Common myeloid progenitor, CD34-positive (primary cell): Measurements from ENCODE around the gene SLC17A7.

ENCODE experiments used
- CTCF ChIA-PET: fragments of 350-600 bp; sonication (Branson Sonifier 250); formaldehyde crosslinking; loops from one replicate; lab custom pipeline; 2021; ENCODE audit warnings: antibody characterized with exemption; lab: Charles Lee
- POLR2A ChIA-PET: fragments of 350-600 bp; sonication (Branson Sonifier 250); formaldehyde crosslinking; loops from one replicate; lab custom pipeline; 2021; ENCODE audit warnings: antibody characterized with exemption; lab: Charles Lee
- DNase-seq, 3 donors: peaks; one replicate each; pipeline versions ENCODE4 v3.0.0 to v3.0.0-alpha.2; 2013
- H3K27ac ChIP-seq, 2 experiments: 1 replicate in 1 of 2; 2 replicates in 1 of 2; pipeline ENCODE4 v1.7.0; 2013; ENCODE audit warnings: inconsistent platforms in 2 of 2, low read length in 2 of 2, mild to moderate bottlenecking in 2 of 2, low read depth in 1 of 2, moderate library complexity in 1 of 2; ENCODE audit not compliant: severe bottlenecking in 2 of 2, insufficient read depth in 1 of 2, poor library complexity in 1 of 2
- H3K27me3 ChIP-seq, 5 experiments: replicated peaks in 2 of 5; 1 replicate in 3 of 5; 2 replicates in 2 of 5; pipeline versions ENCODE4 v1.6.1 to v1.7.0; 2013; ENCODE audit warnings: low read length in 4 of 5, mild to moderate bottlenecking in 2 of 5, moderate library complexity in 2 of 5, inconsistent platforms in 1 of 5; ENCODE audit not compliant: insufficient read depth in 5 of 5, control insufficient read depth in 4 of 5
- H3K36me3 ChIP-seq, 4 experiments: 1 replicate in 2 of 4; 2 replicates in 2 of 4; pipeline versions ENCODE4 v1.6.1 to v1.7.0; 2013; ENCODE audit warnings: low read length in 3 of 4, control low read depth in 1 of 4, mild to moderate bottlenecking in 1 of 4; ENCODE audit not compliant: control insufficient read depth in 4 of 4, insufficient read depth in 4 of 4
- H3K4me1 ChIP-seq, 4 experiments: 1 replicate in 3 of 4; 2 replicates in 1 of 4; pipeline versions ENCODE4 v1.6.1 to v1.7.1; 2013; ENCODE audit warnings: low read length in 3 of 4, mild to moderate bottlenecking in 3 of 4, control low read depth in 1 of 4, inconsistent platforms in 1 of 4, moderate library complexity in 1 of 4; ENCODE audit not compliant: control insufficient read depth in 4 of 4, insufficient read depth in 4 of 4; ENCODE audit errors: control extremely low read depth in 1 of 4
- H3K4me3 ChIP-seq, 7 experiments: 1 replicate in 4 of 7; 2 replicates in 3 of 7; pipeline versions ENCODE4 v1.5.1 to v1.7.0; 2013; ENCODE audit warnings: mild to moderate bottlenecking in 7 of 7, low read length in 6 of 7, moderate library complexity in 6 of 7, inconsistent platforms in 2 of 7, low read depth in 2 of 7, control low read depth in 1 of 7; ENCODE audit not compliant: insufficient read depth in 4 of 7, control insufficient read depth in 1 of 7; ENCODE audit errors: extremely low read depth in 1 of 7
- H3K9me3 ChIP-seq, 5 experiments: 1 replicate in 4 of 5; 2 replicates in 1 of 5; pipeline versions ENCODE4 v1.6.1 to v1.7.1; 2013; ENCODE audit warnings: low read length in 4 of 5, mild to moderate bottlenecking in 2 of 5, inconsistent platforms in 1 of 5, low read depth in 1 of 5, moderate library complexity in 1 of 5; ENCODE audit not compliant: control insufficient read depth in 4 of 5, insufficient read depth in 2 of 5; ENCODE audit errors: control extremely low read depth in 1 of 5
- WGBS: methylation state at CpG from one replicate; pipeline ENCODE4 v1.1.5; 2013; ENCODE audit not compliant: insufficient coverage; 5-methylcytosine and 5-hydroxymethylcytosine counted together

The SLC17A7 gene

GRCh38 chr19:49383599-49383998 lies 57.7 kb downstream of the SLC17A7 start:
- CTCF ChIA-PET = no interaction called here
- no CpG with 5 or more reads among the region's 1 CpG for WGBS
- Histone ChIP-seq H3K4me1 (no peaks in the 10 kb centered on the region), H3K9me3 (peaks cover 0 to 10% (median 0%) of the 10 kb centered on the region in 5 experiments), H3K36me3 (no peaks in the 10 kb centered on the region), H3K27ac (no peak overlapping the region), H3K27me3 (no peaks in the 10 kb centered on the region), H3K4me3 (no peak overlapping the region)
- POLR2A ChIA-PET = no interaction called here
- DNase-seq = no peak

DNA sequence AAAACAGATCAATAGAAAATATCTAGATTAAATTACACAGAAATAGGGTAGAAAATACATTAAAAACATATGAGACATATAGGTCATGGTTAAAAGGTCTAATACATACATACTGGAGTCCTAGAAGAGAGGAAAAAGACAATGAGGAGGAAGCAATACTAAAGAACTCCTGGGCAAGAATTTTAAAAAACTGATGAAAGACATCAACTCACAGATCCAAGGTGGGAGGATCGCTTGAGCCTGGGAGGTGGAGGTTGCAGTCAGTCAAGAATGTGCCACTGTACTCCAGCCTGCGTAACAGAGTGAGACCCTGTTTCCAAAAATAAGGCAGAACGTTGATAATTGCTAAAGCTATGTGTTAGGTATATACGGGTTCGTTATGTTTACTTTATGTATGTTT lies 58.7 kb downstream of the SLC17A7 start:
- CTCF ChIA-PET = interaction anchor here (1.0 kb wide), 1 partner anchor 60 kb away, joined by 3 read pairs; no protein-coding TSS in a partner anchor
- WGBS = 91% methylated on average over 2 of the region's 5 CpGs

GRCh38 chr19:49380391-49380790 lies 60.9 kb downstream of the SLC17A7 start:
- POLR2A ChIA-PET = no interaction called here
- 83% methylated on average over 1 of the region's 3 CpGs for WGBS
- CTCF ChIA-PET = interaction anchor here (0.7 to 1.6 kb wide), 3 partner anchors 10 to 64 kb away, joined by 3 to 5 read pairs (median 5); no protein-coding TSS in a partner anchor
- Histone ChIP-seq H3K4me1 (no peaks in the 10 kb centered on the region), H3K27ac (no peak overlapping the region), H3K4me3 (no peak overlapping the region), H3K36me3 (no peaks in the 10 kb centered on the region), H3K9me3 (peaks cover 0 to 10% (median 0%) of the 10 kb centered on the region in 5 experiments), H3K27me3 (peaks cover 0 to 4% (median 0%) of the 10 kb centered on the region in 5 experiments)
- no peak for DNase-seq

More for the DNA sequence above, 58.7 kb downstream of the SLC17A7 start:
- Histone ChIP-seq H3K4me3 (no peak overlapping the region), H3K36me3 (no peaks in the 10 kb centered on the region), H3K9me3 (peaks cover 0 to 10% (median 0%) of the 10 kb centered on the region in 5 experiments), H3K27me3 (no peaks in the 10 kb centered on the region), H3K27ac (no peak overlapping the region), H3K4me1 (no peaks in the 10 kb centered on the region)
- no peak for DNase-seq
- POLR2A ChIA-PET = no interaction called here
